Renal pelvis (tissue), 4 donors: ENCODE measurements around the gene CIB2. TPM values are rescaled to one million over a fixed set of nuclear protein-coding genes. Genes with fewer than 3 reads are reported as not detected.

Experiments
- DNase-seq: peaks from one replicate; pipeline ENCODE4 v3.0.0-alpha.2; 2013
- polyA plus RNA-seq, 3 donors: library from polyadenylated mRNA; unstranded; fragments of 120-200 nt; gene quantifications; one replicate each; pipeline ENCODE4 v1.2.1, GENCODE V29; 2013; ENCODE audit not compliant: insufficient read length in 3 of 3

The CIB2 gene
- polyA plus RNA-seq, 3 donors: 32.3 to 41.1 (median 40.1) TPM

DNA sequence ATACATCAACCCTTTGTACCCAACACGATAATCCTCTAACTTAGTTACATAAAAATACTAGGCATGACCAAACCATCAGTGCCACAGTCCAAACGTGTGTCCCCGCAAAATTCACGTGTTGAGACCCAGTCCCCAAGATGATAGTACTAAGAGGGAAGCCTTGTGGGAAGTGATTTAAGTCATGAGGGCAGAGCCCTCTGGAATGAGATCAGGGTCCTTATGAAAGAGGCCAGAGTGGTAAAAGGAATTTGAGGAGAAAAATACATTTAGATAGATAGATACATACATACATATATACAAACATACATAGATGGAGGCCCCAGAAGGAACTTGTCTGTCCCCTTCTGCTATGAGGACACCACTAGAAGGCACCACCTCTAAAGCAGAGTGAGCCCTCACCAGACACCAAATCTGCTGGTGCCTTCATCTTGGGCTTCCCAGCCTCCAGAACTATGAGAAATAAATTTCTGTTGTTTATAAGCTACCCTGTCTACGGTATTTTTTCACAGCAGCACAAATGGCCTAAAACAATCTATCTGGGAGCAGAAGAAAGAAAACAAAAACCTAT is 61.7 kb downstream of the CIB2 start:
- no peak for DNase-seq

DNA sequence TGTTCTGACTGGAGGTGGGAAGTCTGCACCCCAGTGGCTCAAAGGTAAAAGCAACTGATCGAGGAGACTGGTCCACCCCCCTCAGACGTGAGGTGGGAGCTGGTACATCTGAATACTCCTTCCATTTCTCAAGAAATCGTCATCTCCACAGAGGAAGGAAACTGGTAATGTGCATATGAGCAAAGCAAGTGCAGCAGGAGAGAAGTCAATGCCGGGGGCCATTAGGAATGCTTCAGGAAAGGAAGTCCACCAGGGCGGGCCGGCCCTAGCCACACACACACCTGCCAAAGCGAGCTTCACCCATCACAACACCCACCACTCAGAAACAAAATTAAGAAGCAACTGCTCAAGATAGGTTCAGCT is 62.2 kb downstream of the CIB2 start:
- DNase-seq: no peak

DNA sequence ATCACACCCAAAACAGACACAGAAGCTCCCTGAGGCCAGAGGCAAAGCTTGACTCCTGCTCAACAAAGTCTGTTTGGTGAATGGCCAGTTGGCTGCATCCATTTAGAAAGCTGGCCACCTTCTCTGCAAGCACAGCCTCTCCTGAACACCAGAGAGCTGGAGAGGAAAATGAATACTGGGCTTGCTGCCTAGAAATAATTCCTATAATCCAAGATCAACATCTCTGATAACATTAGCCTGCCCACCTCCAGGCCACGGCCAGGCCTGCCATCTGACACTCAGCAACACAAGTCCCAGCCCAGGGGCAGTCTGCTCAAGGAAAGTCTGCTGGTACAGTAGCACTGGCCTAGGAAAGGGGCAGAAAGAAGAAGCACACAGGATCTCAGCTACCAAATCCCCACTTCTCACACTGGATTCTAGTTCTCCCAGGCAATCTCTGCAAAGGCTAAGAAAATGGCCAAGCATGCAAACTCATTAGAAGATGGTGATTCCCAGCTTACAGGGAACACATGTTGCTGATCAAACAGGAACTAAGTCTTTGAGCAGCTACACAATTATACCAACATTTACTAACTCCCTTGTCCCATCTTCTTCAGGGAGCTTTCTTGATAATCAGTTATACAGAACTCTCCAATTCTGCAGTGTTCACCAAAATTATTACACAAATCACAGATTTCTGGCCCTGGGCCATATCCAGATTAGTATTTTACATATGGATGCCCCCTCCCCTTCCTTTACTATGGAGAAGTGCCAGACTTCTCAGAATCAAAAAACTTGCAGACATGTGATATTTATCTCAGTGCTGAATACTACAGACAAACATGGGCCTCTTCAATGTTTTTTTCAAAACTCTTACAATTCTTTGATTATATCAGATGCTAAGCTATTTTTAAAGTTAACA is 63.7 kb downstream of the CIB2 start:
- DNase-seq: no peak

DNA sequence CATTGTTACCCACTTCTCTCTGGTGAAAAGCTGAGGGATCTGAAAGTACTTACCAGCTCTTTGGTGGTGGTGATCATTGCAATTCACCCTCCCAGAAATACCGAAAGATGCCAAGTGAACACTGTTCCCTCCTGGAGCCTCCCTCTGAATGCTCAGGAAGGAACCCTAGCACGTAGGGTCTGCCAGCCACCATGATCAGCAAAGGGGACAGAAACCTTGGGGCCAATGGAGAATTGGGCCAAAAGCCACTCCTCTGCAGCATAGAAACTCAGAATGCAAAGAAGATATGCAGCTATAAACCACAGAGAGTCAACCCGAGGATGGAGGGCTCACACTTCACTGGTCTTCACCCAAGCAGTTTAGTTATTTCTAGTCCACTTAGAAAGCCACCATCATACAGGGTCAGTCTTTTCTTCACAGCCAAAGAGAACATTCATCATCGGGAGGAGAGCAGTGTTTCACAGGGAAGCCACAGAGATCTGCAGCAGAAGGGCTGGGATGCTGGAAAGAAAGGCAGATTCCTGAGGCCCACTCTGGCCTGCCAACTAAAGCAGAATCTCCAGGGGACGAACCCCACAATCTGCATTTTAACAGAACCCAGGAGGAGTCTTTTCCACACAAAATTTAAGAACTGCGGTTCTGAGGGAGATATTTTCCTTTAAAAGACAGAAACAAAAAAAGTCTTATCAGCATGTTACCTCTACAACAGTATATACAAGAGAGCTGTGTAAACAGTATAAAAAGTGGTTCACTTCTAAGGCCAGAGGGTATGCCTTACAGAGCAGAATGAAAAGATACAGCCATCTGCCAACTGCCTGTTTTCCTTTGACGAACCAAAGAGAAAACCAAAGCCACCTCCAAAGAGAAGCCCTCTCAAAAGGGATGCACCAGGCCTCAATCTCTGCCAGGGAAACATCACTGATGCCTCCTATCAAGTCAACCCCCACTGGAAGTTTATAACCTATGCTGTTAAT is 65.0 kb downstream of the CIB2 start:
- no peak for DNase-seq

DNA sequence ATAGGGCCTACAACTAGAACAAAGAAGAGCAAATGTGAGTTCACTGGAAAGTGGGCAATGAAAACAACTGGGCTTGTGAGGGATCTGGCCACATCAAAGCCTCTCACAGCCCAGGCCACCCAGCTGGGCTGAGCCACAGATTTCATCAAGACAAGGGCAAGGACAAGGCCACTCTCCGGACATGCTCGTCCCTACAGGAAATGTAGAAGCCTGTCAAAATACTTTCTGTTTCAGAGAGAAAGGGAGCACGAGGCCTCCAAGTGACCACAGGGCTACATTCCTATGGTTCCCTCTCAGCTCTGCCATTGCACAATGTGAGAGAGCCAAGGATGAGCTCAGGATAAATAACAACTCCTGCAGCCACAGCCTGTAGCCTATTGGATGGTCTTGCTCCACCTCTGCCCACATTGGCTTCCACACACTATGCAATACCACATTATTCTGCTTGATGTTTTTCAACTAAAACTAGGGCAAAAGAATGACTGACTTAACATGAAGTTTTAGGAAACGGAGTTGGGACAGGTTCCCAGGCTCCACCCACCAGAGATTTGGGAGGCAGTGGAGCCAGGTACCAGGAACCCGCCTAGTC is 65.9 kb downstream of the CIB2 start:
- DNase-seq: no peak

DNA sequence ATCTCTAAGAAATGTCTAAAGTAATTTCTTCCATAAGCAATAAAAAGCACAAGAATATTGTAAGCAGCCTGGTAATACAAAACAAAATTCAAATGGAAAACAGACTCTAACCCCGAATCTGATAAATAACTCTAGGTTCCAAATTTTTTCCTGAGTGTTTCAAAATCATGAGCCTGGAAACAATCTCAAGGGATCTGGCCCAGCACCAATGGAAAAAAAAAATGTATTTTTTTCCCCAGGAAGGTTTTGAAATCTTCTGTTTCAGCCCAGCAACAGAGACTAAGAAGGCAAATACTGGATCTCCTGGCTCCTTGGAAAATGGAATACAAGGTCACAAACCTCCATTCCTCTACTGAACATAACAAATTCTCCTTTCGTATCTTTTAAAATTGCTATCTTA is 66.7 kb downstream of the CIB2 start:
- no peak for DNase-seq

DNA sequence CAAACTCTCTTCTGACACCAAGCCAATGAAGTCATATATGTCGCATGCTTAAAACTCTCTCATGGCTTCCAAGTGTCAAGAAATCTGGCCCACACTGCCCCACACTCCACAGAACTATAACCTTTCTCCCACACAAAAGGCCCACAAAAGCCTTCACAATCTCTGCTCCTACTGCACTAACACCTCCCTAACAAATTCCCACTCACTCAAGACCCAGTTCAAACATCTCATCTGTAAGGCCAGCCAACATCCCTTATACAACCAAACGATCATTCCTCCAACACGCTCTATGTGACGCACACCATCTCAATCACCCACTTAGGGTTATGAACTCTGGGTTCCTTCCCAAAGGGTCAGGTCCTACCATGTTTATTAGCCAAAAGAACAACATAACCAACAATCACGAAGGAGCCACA is 67.3 kb downstream of the CIB2 start:
- no peak for DNase-seq

DNA sequence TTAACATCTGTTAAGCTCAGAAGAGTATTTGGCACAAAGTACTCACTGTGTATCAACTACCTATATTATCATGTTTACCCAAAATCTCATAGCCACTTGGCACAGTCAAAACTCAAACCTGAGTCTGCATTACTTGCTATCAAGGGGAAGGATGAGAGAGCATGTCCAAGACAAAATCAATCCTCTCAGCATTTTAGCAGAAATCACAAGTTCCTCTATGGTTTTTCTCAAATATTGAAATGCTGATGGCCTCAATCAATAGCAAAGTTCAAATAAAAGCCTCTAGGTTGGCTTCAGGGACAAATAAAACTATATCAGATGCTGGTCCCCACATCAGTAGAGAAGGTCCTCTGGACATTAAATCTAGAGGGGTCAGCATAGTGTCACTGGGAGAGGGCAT is 68.0 kb downstream of the CIB2 start:
- DNase-seq: no peak

DNA sequence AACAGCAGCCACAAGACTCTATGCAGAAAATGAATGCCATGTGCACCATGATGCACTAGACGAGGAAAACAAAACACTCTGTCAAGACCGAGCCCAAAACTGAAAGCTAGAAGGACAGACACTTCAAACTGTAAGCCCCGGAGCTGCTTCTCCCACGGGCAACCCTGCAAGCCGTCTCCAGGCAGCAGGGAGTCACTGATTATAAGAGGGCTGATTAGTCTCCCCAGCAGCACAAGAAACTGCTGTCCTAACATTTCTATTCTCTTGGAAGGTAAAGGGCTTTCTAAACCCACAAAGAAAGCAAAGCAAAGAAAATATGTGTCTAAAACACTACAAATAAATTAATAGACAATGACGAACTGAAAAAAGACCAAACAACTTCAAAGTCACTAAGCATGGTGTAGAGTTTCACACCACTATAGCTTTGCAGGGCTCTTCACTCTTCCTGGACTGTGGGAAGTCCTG is 69.2 kb downstream of the CIB2 start:
- no peak for DNase-seq

DNA sequence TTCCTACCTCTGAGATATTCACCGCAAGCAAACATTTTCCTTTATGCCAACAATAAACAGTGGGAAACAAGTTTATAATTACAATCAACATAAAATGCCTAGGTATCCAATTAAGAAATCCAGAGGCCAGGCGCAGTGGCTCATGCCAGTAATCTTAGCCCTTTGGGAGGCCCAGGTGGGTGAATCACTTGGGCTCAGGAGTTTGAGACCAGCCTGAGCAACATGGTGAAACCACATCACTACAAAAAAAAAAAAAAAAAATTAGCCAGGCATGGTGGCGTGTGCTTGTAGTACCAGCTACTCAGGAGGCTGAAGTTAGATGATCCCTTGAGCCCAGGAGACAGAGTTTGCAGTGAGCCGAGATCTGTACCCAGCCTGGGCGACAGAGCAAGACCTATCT is 71.0 kb downstream of the CIB2 start:
- no peak for DNase-seq

DNA sequence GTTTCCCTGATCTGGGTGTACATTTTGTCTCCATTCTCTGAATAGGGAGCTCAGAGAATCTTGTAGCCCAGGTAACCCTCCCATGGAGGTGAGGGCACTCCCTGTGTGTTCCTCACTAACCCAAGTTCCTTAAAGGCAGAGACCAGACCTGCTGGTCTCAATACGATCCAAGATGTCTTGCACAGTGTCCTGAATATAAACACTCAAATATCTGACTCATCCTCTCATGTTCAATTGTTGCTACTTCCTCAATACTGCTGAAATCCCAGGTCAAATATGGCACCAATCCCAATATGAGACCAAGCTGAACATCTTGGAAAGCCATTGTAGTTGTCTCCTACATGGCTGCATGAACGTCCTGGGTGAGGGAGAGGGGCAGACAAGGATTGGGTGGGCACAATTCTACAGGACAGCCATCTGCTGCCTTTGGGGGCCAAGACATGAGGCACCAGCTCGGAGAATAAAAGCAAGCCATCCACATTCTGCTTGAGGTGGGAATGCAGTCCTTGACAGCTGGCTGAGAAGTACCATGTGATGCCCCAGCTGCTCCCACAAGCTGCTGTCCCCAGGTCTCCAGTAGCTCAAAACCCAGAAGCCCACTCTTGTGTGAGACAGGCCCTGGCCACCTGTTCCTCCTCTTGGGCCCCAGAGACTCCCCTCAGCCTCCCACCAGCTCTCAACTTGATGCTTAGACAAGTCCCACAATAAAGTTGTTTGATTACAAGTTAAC is 72.0 kb downstream of the CIB2 start:
- DNase-seq: no peak

DNA sequence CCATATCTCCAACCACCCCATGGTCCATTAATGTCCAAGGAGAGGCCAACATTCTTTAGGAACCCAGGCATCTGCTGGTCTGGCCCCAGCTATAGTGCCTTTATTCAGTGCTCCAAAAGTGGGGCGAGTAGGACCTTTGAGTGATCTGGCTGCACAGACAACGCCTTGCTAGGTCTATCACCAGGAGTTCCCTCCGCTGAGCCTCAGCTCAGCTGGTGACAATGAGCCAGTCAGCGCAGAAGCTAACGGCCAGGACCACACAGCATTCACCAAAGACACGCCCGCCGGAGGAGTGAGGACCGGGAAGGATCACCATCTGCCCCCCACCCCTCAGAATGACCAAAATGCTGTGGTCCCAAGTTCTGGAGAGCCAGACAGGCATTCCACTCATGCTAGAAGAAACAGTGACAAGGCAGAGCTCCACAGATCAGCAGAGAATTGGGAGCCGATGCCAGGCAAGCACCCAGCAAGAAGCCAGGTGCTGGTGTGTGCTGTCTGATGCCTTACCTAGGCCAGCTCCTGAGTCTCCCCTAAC is 72.8 kb downstream of the CIB2 start:
- no peak for DNase-seq

DNA sequence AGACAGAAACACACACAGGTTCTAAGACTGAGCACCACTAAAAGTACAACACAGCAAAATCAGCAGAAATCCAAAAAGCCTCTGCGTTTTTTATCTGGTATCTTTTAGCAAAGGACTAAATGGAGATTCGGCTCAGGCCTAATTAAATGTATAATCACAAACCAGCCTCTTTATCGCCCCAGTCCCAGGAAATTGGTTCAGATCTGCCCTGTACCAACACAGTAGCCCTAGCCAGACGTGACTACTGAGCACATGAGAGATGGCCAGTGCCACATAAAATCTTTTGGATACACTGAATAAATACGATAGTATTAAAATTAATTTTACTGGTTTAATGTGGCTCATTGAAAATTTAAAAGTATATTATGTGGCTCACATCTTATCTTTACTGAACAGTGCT is 73.4 kb downstream of the CIB2 start:
- DNase-seq: no peak

DNA sequence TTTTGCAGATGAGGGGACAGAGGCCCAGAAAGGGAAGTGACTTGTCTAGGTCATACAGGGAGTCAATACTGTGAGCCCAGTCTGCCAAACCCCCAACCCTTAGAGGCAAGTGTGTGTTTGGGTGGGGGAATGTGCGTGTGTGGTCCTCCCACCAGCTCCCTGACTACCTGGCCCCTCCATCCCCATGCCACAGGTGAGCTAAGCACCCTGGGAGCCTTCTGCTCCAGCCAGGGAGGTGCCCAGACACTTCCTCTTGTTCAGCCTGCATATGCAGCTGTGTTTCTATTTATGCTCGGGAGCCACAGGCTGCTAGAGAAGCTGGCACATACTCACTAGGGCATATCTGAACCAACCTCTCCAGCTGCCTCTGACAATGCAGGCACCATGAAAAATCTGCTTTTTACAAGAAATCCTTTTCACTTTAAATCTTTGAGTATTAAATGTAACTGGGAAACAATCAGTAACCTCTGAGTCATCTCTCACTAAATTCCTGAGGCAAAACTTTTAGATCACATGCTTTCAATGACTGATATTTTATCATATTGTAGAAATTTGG is 74.5 kb downstream of the CIB2 start:
- DNase-seq: no peak

DNA sequence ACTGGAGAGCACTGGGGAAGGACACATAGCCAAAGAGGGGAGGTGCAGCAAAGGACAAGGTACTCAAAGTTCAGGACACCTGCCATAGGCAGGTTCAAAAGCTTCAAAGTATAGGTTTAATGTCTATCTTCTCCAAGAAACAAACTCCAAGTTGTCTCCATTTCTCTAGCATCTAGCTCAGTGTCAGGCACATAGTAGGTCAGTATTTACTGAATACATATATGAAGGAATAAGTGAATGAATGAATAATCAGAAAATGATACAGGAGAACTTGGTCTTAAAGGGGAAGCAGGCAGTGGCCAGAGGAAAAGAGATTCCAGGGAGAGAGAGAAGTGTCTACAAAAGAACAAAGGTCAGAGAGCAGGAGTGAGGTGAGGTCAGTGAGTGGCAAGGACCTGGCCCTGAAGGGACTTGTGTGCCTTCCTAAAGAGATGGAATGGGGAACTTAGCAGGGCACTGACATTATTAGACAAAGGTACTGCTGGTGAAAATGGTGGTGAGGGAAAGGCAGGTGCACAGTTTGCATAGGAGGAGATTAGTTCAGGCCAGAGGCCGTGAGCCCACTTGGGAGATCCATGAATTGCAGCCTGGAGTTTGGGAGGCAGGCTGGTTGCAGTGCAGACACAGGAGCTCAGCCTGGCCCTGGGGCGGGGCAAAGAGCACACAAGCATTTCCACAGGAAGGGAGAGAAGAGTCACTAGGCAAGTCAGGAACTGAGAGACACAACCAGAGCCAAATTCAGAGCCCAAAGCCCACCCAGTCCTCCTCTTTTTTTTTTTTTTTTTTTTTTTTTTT is 75.1 kb downstream of the CIB2 start:
- DNase-seq: no peak

DNA sequence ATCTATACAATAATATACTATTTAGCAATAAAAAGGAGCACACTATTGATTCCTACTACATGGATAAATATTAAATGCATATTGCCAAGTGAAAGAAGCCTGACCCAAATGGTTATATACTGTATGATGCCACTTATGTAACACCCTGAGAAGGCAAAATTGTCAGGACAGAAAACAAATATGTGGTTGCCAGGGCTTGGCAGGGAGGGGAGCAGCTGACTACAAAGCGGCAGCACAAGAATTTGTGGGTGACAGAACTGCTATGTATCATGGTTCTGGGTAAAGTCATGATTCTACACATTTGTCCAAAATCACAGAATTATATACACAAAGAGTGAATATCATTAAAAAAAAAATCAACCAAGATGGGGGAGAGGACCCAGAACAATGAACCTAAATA is 76.3 kb downstream of the CIB2 start:
- DNase-seq: no peak
